Breast epithelium (tissue), 3 donors: ENCODE measurements around the gene ITIH3.

Experiments
- CTCF ChIP-seq, 3 donors: fragments of 450-650 bp; IDR thresholded peaks; one replicate each; pipeline ENCODE4 v1.5.1; 2016 to 2017; ENCODE audit warnings: antibody characterized with exemption in 3 of 3, mild to moderate bottlenecking in 3 of 3, moderate library complexity in 3 of 3
- POLR2A ChIP-seq: fragments of 450-650 bp; IDR thresholded peaks from one replicate; pipeline ENCODE4 v1.6.1; 2016; ENCODE audit warnings: antibody characterized with exemption, mild to moderate bottlenecking, moderate library complexity

GRCh38 chr3:52783211-52783555, 11.4 kb upstream of the ITIH3 start:
- TF ChIP-seq CTCF (IDR thresholded peaks at IDR 0.05), result no peak
- TF ChIP-seq POLR2A, result no peak
